Ishikawa (cell line): ENCODE data around the gene MIA2.

Experiments
- CREB1 ChIP-seq: IDR thresholded peaks from 2 replicates; pipeline ENCODE4 v1.6.1; 2012; ENCODE audit warnings: low read depth
- EP300 ChIP-seq: IDR thresholded peaks from 2 replicates; pipeline ENCODE4 v1.6.1; 2012; ENCODE audit warnings: borderline replicate concordance
- RAD21 ChIP-seq: IDR thresholded peaks from 2 replicates; pipeline ENCODE4 v1.6.1; 2012; ENCODE audit warnings: low read depth
- REST ChIP-seq: IDR thresholded peaks from 2 replicates; pipeline ENCODE4 v1.6.1; 2012; ENCODE audit warnings: low read depth, mild to moderate bottlenecking
- TAF1 ChIP-seq: IDR thresholded peaks from 2 replicates; pipeline ENCODE4 v1.6.1; 2012; ENCODE audit warnings: low read depth, mild to moderate bottlenecking
- YY1 ChIP-seq: IDR thresholded peaks from 2 replicates; pipeline ENCODE4 v1.6.1; 2012; ENCODE audit warnings: low read depth
- ZBTB7A ChIP-seq: IDR thresholded peaks from 2 replicates; pipeline ENCODE4 v1.6.1; 2012; ENCODE audit warnings: low read depth

- TF ChIP-seq ZBTB7A (no peak), TAF1 (no peak), RAD21 (no peak), REST (no peak), YY1 (no peak), EP300 (no peak), CREB1 (no peak)
Observed at GRCh38 chr14:39372656-39373055, 138.9 kb downstream of the MIA2 start.
